Measurements from ENCODE around the gene ARID1B.

GRCh38 chr6:156781861-156782631 lies 4.9 kb downstream of the ARID1B start:
- TF ChIP-seq ZNF791 (tag by site-specific recombination; IDR thresholded peaks at IDR 0.05): no peak
- no peak for TF ChIP-seq CTCF (tag by site-specific recombination; IDR thresholded peaks at IDR 0.05)

All from HEK293 (cell line).